Measurements from ENCODE around the gene SLC17A9.

GRCh38 chr20:62918831-62919230, 33.7 kb upstream of the SLC17A9 start:
- TF ChIP-seq EZH2phosphoT487 (IDR thresholded peaks at IDR 0.05; ENCODE audit: insufficient read depth, low read depth): no peak
- TF ChIP-seq EZH2 (IDR thresholded peaks at IDR 0.05; ENCODE audit: insufficient read depth, poor library complexity, severe bottlenecking): no peak
